COLO668 (cell line): ENCODE data around the gene SMIM20.

ENCODE experiments used
- DNase-seq: peaks from one replicate; lab custom pipeline; 2025; ENCODE audit not compliant: unreplicated experiment; lab: John Stamatoyannopoulos, UW

SMIM20 gene

GRCh38 chr4:25925486-25926201 is 11.6 kb downstream of the SMIM20 start:
- DNase-seq: peak; percentile 20

- DNase-seq: peak; percentile 60
Measured at GRCh38 chr4:25926462-25926861, 12.4 kb downstream of the SMIM20 start.

- DNase-seq: no peak
Measured at GRCh38 chr4:25927361-25928195, 13.6 kb downstream of the SMIM20 start.

- DNase-seq: peak; percentile 30
Measured at GRCh38 chr4:25928379-25929297, 14.6 kb downstream of the SMIM20 start.

- DNase-seq: no peak
Measured at GRCh38 chr4:25929298-25929686, 15.3 kb downstream of the SMIM20 start.

DNA sequence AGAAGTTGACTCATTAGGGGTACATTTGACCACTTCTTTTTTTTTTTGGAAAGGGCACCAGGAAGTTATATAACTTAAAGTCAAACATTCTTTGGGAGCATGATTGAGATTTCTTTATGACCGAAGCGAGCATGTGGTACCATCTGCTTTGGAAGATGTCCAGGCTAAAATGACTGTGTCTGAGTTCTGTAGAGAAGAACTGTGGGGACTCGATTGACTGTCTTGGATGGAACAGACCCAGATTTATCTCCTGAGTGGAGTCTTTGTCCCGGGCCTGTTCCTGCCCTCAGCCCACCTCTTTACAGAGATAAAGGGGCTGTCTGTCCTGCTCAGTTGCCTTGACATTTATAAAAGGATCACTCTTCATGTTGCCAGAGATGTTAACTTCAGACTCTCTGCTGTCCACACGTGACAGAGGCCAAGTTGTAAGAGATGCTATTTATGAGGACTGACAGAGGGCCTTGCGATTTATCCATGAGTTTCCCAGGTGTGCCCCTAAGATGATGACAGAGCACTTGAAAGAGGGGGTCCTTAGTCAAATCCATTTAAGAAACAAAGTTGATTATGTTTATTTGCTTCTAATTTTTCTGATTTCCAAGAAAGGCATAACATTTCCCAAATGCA is 16.8 kb downstream of the SMIM20 start:
- DNase-seq: no peak

DNA sequence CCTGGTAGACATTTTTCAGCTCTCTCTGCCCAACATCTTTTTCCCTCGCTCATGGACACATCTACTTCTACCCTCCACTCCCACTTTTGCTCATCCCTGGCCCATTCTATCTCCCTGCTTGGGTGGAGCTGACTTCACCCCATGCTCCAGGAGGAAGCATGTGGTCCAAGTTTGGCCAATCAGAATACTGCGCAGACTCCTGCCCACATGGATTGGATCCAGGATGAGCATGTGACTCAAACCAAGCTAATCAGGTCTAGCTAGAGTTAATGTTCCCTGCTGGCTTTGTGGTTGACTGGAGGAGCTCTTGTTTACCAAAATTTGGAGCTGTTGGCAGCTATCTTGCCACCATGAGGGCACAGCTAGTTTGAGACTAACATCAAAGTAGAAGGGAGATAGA is 22.7 kb downstream of the SMIM20 start:
- DNase-seq: no peak

DNA sequence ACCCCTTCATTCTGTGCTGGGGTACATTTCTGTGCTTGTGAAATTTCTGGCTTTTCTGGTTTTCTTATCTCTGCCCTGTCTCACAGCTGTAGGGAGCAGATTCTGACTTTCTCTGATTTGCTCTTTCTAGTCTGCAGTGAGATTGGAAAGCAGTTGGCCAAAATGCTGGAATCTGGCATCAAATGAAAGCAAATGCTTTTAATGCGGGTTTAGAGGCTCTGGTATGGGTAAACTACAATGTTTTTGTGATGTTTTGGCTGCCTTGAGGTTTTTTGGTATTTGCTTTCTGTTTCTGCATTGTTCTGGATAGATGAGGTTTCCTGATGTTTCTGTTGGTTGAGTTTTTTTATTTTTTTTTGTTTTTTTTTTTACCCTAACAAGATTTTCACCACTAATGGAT is 23.8 kb downstream of the SMIM20 start:
- DNase-seq: no peak

DNA sequence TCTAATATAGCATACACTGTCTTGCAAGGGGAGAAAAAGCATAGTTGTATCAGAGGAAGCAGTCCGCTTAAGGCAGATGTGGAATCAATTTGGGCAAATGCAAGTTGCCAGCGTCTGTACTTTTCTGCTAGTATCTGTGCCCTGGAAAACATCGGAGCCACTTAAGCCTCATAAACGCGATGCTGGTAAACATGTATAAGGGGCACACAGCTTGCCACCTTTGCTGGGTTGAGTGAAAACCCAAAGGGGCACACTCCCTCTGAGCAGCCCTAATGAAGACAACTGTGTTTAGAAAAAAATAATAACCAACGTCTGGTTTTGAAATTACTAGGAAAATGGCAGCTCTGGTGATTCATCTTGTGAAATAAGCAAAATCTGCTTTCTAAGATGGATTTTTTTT is 24.3 kb downstream of the SMIM20 start:
- DNase-seq: no peak

DNA sequence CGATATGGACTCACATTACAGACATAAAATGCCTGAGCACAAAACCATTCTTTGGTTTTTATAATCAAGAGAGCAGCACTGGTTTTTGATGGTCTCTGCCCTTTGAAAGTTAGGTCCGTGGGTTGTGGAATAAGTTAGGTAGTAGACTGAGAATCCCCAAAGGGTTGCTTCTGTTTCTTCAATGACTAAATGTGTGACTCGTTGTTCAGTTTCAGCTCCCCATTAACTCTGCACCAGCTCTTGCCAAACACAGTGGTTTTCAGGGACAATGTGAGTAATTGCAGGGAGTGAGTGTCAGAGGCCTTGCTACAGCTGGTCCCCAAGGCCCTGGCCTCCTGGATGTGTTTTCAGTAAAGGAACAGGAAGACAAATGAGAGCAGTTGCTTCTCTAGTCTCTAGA is 24.8 kb downstream of the SMIM20 start:
- DNase-seq: no peak

DNA sequence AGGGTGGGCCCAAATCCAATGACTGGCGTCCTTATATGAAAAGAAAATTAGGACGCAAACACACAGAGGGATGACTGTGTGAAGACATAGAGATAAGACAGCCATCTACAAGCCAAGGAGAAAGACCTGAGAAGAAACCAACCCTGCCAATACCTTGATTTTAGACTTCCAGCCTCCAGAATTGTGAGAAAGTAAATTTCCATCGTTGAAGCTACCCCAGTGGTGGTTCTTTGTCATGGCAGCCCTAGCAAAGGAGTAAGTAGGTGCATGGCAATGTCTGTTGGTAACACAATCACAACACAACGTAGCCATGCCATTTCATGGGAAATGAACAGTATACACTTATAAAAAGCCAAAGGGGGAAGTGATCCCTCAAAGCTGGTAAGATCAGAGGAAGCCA is 25.3 kb downstream of the SMIM20 start:
- DNase-seq: no peak

DNA sequence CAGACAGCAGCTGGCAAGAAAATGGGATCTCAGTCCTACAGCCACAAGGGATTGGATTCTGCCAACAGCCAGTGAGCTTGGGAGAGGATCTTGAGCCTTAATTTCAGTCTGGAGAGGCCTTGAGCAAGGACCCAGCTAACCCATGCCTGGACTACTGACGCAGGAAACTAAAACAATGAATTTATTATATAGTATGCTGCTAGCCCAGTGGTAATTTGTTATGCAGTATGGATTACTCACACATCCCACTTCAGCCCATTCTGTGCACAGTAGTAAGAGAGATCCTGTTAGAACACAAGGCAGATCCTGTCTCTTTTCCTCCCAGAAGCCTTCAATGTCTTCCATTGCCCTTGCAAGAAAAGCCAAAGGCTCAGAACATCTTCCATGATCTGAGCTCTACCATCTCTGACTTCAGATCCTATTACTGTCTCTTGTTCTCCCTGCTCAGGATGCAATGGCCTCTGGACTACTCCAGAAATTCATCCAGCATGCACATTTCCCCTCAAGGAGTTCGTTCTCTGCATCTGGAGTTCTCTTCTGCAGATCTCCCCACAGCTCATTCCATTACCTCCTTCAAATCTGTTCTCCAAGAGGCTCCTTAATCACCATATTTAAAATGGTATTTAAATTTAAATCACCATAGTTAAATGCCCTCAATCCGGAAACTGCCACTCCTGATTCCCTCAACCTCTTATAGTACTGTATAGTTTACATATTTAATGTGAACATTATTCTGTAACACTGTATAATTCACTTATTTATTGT is 27.6 kb downstream of the SMIM20 start:
- no peak for DNase-seq

DNA sequence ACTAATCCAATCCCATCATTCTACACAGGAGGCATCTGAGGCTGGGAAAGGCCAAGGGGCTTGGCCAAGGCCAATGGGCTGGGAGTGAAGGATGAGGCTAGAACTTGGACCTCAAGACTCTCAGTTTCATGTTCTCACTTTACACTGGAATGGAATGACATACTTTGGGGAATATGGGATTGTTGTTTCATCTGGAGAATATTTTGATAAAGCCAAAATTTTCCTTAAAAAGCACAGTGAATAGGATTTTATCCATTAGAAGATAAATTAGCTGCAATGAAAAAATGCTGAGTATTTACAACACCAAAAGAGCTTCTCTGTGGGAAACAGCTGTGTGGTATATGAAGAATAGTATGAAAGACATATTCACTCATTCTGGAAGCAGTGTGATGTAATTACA is 29.3 kb downstream of the SMIM20 start:
- no peak for DNase-seq

DNA sequence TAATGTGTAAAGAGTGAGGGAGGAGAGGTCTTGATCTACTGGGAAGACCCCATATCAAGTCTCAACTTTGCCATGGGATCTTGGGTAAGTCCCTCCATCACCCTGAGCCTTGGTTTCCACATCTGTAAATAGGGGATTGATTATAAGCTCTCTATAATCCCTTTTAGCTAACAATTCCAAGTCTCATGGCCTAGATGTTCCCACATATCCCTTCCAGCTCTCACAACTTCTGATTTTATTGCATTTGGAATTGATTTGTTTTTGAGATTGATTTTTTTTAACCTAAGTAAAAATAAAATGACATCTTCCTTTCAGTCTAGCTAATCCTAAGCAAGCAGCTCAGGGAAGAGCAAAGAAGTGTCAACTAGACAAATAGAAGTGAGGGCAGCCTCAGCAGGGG is 29.8 kb downstream of the SMIM20 start:
- DNase-seq: no peak

- DNase-seq: no peak
Measured at GRCh38 chr4:25948051-25948450, 34.0 kb downstream of the SMIM20 start.

GRCh38 chr4:25949173-25949748 is 35.2 kb downstream of the SMIM20 start:
- DNase-seq: peak; percentile 31

- DNase-seq: no peak
Measured at GRCh38 chr4:25949994-25950393, 36.0 kb downstream of the SMIM20 start.

DNA sequence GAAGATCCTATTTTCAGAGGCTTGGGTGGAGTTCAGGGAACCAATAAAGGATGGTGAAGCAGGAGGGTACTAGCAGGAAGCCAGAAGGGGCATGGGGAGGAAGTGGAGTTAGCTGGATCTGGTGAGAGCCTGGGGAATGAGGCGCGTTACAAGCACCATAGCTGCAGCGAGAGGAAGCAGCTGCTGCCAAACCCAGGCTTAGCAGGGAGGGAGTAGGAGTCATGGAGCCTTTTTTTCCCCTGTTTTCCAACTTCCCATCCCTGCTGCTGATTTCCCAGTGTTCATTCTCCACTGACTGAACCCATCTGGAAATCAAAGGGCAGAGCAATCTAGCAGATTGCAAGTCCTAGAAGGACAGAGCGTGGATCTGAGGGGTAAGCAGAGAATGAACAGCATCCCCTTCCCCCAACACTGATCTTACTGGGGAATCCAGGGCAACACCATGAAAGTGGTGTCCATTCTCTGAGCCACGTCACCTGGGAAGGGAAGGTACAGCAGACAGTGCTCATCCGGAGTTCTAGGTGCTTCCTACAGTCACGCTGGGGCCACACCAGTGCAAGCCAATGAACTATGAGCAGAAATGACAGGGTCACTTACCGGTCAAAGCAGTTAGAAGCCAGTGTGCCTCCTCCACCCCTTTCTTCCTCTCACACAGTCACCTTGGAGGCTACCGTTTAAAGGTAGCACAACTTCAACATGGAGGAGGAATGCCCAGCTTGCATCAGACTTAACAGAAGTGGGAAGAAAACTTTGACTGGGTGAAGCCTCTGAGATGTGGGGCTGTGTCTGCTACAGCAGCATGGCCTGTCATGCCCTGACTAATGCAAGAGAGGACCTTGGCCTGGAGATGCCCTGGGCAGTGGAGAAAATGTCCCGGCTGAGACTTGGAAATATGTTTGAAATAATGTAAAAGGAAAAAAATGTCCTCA is 36.7 kb downstream of the SMIM20 start:
- DNase-seq: no peak
